Left ventricle myocardium inferior (tissue), 1 donor: ENCODE data around the gene SAMM50. TPM values are rescaled to one million over a fixed set of nuclear protein-coding genes. Genes with fewer than 3 reads are reported as not detected.

Experiments used
- DNase-seq: peaks from one replicate; pipeline ENCODE4 v3.0.0-alpha.2; 2020
- H3K27ac ChIP-seq: fragments of 200-600 bp; replicated peaks from 2 replicates; pipeline ENCODE4 v1.8.0; 2021
- H3K27me3 ChIP-seq: fragments of 200-600 bp; 2 replicates; pipeline ENCODE4 v1.8.0; 2021; ENCODE audit warnings: low read depth
- H3K36me3 ChIP-seq: fragments of 200-600 bp; 2 replicates; pipeline ENCODE4 v1.8.0; 2021
- H3K4me1 ChIP-seq: fragments of 200-600 bp; 2 replicates; pipeline ENCODE4 v1.8.0; 2021
- H3K4me3 ChIP-seq: fragments of 200-600 bp; 2 replicates; pipeline ENCODE4 v1.8.0; 2021; ENCODE audit warnings: mild to moderate bottlenecking, moderate library complexity
- H3K9me3 ChIP-seq: fragments of 200-600 bp; replicated peaks from 2 replicates; pipeline ENCODE4 v1.8.0; 2021
- intact Hi-C: fragments of 100-400 bp; cut with micrococcal nuclease; formaldehyde crosslinking; loops from one replicate; pipeline ENCODE4 v1.11.0; 2022
- total RNA-seq: library from RNA; stranded (reverse); fragmentation: NEBNext Ultra II Directional; extraction: Animal tissue kit (Norgen Biotek cat#: 25700); gene quantifications from one replicate; pipeline ENCODE4 v1.2.1, GENCODE V29; 2021
- TF ChIP-seq, protein P1 (sequence below): fragments of 200-600 bp; IDR thresholded peaks from 2 replicates; pipeline ENCODE4 v1.8.0; 2021; ENCODE audit warnings: antibody characterized with exemption, mild to moderate bottlenecking, borderline replicate concordance
- donor health status: DM: no; HTN: yes; CAD: no; lungs with severe emphysema.

The SAMM50 gene
- total RNA-seq, 1 donor from 2014 or later = 72.0 TPM

DNA sequence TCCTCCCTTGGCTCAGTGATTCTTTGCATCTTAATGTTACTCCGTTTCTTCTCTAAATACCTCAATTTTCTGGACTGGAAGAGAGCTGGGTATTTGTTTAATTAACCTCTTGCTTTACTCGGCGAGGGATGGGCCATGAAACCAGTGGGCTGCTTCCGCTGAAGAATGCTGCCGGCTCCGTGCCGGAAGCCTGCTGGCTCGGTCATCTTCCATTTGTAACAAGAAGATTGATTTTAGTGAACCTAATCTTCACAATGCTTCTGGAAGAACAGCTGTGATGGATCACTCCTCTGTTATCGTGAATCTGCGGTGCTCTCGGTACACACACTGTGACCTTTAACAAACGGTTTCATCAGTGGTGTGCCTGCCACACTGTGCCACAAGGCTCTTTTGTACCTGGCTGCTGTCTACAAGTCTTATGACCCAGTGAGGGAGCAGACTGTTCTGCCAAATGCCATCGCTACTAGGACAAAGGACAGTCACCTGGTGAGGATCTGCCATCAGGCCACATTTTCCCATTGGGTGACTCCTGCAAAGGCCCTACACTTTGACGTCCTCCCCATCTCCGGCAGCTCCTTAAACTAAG, 43.5 kb downstream of the SAMM50 start:
- peaks cover 61% of the 10 kb centered on the region for H3K4me1 ChIP-seq
- TF ChIP-seq, protein P1, sequence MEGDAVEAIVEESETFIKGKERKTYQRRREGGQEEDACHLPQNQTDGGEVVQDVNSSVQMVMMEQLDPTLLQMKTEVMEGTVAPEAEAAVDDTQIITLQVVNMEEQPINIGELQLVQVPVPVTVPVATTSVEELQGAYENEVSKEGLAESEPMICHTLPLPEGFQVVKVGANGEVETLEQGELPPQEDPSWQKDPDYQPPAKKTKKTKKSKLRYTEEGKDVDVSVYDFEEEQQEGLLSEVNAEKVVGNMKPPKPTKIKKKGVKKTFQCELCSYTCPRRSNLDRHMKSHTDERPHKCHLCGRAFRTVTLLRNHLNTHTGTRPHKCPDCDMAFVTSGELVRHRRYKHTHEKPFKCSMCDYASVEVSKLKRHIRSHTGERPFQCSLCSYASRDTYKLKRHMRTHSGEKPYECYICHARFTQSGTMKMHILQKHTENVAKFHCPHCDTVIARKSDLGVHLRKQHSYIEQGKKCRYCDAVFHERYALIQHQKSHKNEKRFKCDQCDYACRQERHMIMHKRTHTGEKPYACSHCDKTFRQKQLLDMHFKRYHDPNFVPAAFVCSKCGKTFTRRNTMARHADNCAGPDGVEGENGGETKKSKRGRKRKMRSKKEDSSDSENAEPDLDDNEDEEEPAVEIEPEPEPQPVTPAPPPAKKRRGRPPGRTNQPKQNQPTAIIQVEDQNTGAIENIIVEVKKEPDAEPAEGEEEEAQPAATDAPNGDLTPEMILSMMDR = no peak
- intact Hi-C loops = no loop called here
- H3K9me3 ChIP-seq = no peaks in the 10 kb centered on the region
- H3K36me3 ChIP-seq = peaks cover 37% of the 10 kb centered on the region
- peak overlapping the region; percentile 51 for H3K4me3 ChIP-seq
- peak; percentile 62 for DNase-seq
- no peaks in the 10 kb centered on the region for H3K27me3 ChIP-seq
- peak overlapping the region; percentile 88 for H3K27ac ChIP-seq

DNA sequence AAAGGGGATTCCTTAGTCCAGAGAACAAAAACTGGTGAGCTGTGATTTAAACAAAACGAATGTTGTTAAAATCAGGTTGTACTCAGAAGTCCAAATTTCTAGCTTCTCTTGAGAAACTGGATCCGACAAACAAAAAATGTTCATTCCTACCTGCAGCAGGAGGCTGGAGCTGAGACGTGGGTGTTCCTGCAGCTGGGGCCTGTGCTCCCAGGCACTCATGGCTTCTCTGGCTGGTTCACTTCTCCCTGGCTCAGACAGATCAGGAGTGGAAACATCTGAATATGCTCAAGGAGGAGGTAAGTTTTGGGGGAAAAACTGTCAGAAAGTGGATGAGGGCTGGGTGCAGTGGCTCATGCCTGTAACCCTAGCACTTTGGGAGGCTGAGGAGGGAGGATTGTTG, 44.1 kb downstream of the SAMM50 start:
- Histone ChIP-seq H3K36me3 (peaks cover 33% of the 10 kb centered on the region), H3K4me3 (peak overlapping the region; percentile 51), H3K27ac (peak overlapping the region; percentile 88), H3K9me3 (no peaks in the 10 kb centered on the region), H3K27me3 (no peaks in the 10 kb centered on the region), H3K4me1 (peaks cover 61% of the 10 kb centered on the region)
- no peak for DNase-seq
- intact Hi-C loops = no loop called here
- TF ChIP-seq, protein P1 = no peak

DNA sequence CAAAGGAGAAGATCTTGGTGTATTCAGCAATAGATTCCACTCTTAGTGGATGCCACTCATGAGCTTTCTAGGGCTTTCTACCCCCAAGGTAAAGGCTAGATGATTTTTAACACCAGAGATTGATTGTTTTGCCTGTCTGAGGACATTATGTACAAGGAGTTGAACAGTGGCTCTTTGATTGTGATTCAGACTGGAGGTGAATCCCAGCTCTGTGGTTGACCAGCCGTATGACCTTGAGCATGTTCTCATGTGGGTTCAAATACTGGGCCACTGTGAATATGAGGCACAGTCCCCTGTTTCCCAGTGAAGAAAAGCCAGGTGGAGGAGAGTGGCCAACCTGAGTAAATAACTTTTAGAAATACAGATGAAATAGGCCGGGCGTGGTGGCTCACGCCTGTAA, 44.9 kb downstream of the SAMM50 start:
- no peak for DNase-seq
- Histone ChIP-seq H3K4me1 (peaks cover 54% of the 10 kb centered on the region), H3K36me3 (peaks cover 27% of the 10 kb centered on the region), H3K27me3 (no peaks in the 10 kb centered on the region), H3K9me3 (no peaks in the 10 kb centered on the region), H3K27ac (peak overlapping the region; percentile 88), H3K4me3 (peak overlapping the region; percentile 51)
- intact Hi-C loops = no loop called here
- TF ChIP-seq, protein P1 = no peak

DNA sequence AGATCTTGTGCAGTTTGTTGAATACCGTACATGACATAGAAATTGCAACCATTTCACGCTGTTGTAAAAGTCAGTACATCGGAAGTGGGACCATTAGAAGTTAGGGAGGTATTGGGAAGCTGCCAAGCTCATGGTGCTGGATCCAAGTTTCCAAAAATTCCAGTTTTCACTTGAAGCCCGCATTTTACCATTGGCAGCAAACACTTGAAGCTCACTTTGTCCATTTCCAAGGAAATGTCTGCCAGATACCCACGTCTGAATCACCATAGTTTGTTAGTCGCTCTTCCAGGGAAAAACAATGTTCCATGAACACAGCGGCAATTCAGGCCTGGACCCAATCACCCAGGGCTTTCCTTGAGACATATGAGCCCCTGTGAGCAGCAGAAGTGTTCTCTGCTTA, 46.3 kb downstream of the SAMM50 start:
- H3K27ac ChIP-seq = no peak overlapping the region
- no peak for DNase-seq
- H3K27me3 ChIP-seq = no peaks in the 10 kb centered on the region
- H3K9me3 ChIP-seq = no peaks in the 10 kb centered on the region
- H3K4me3 ChIP-seq = no peak overlapping the region
- intact Hi-C loops = no loop called here
- H3K36me3 ChIP-seq = peaks cover 20% of the 10 kb centered on the region
- H3K4me1 ChIP-seq = peaks cover 43% of the 10 kb centered on the region
- TF ChIP-seq, protein P1 = no peak

DNA sequence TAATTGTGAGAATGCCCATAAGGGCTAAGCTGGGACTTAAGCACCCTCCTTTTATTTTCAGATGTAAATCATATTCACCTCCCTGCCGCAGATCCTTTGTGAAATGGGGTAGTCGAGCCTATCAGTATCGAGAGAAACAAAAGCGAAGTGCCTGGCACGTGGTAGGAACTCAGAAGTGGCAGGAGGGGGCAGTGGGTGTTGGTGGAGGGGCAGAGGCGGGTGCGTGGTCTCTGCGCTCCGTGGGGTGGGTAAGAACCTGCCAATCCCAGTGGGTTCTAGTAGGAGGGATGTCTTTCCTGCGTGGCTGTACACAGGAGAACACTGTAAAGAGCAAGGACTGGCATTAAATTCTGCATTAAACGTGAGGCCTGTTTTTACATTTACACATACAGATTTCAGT, 47.1 kb downstream of the SAMM50 start:
- H3K27ac ChIP-seq = peak overlapping the region; percentile 28
- no peaks in the 10 kb centered on the region for H3K27me3 ChIP-seq
- intact Hi-C loops = no loop called here
- no peak for DNase-seq
- H3K4me1 ChIP-seq = peaks cover 43% of the 10 kb centered on the region
- H3K36me3 ChIP-seq = peaks cover 13% of the 10 kb centered on the region
- no peak overlapping the region for H3K4me3 ChIP-seq
- TF ChIP-seq, protein P1 = no peak
- no peaks in the 10 kb centered on the region for H3K9me3 ChIP-seq

DNA sequence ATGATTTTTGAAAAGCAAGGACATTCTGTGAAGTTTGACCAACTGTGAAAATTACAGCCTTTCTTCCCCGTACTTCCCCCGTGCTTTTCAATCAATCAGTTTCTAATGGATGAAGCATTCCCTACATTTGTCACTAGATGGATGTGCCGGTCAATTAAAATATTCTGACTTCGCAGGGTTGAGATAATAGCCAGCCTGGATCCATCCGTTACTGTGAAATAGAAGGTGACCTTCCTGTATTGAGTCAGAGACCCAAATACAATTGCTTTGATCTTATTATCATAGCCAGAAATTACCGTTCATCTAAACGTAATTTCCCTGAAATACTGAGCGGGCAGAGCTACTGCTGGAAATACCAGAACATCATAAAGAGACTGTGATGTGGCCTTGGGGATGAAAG, 47.8 kb downstream of the SAMM50 start:
- TF ChIP-seq, protein P1 = no peak
- peaks cover 38% of the 10 kb centered on the region for H3K4me1 ChIP-seq
- H3K27ac ChIP-seq = peak overlapping the region; percentile 28
- no peaks in the 10 kb centered on the region for H3K9me3 ChIP-seq
- H3K27me3 ChIP-seq = no peaks in the 10 kb centered on the region
- DNase-seq = no peak
- peaks cover 8% of the 10 kb centered on the region for H3K36me3 ChIP-seq
- no peak overlapping the region for H3K4me3 ChIP-seq
- intact Hi-C loops = no loop called here
